HG02623 (cell line): ENCODE measurements around the gene GLRB.
"Not testable (repeated sequence)": the region's sequence is repeated elsewhere in the genome, so short reads cannot be mapped to it uniquely, and the experiment has no call there.

Experiments
- ATAC-seq: cut with Tn5 transposase; IDR thresholded peaks from one replicate; pipeline ENCODE4 v1.9.1; 2021; ENCODE audit warnings: moderate library complexity; ENCODE audit not compliant: unreplicated experiment

GLRB gene

GRCh38 chr4:157127571-157127970 is 51.6 kb downstream of the GLRB start:
- no peak for ATAC-seq

GRCh38 chr4:157128395-157128794 is 52.4 kb downstream of the GLRB start:
- ATAC-seq = no peak

- no peak for ATAC-seq
These were observed 66.0 kb downstream of the GLRB start for GRCh38 chr4:157141976-157142375.

DNA sequence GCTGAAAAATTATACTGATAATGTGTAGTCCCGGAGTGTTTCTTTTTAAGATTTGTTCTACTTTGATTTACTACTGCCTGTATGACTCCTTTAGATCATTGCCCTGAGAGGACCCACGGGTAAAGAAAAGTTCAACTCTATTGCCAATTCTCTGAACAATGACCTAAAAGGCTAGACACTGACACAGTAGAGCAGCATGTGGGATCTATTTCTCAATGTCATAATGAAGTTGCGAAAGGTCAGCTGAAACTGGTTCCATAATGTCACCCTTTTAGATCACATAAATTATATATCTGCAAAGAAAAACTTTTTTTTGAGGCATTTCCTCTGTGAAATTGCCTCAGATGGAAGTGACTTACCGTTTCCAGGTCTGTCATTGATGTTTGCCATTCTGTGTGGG is 67.4 kb downstream of the GLRB start:
- ATAC-seq = no peak

DNA sequence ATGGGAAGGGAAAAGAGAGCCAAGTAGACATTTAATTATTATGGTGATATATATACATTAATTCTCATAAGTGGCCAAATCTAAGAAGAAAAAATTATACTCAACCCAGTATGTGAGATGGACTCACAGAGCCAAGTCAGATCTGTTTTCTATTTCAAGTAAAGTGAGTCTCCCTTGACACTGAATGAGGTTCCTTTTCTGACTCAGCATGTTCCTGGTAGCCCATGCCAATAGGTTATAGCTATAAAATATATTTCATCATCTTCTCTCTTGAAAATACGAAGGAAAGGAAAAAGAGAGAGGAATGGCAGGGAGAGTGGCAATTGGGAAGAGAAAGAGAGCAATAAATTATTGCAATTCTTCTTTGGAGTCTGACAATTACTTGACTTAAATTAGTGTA is 75.8 kb downstream of the GLRB start:
- ATAC-seq = no peak

DNA sequence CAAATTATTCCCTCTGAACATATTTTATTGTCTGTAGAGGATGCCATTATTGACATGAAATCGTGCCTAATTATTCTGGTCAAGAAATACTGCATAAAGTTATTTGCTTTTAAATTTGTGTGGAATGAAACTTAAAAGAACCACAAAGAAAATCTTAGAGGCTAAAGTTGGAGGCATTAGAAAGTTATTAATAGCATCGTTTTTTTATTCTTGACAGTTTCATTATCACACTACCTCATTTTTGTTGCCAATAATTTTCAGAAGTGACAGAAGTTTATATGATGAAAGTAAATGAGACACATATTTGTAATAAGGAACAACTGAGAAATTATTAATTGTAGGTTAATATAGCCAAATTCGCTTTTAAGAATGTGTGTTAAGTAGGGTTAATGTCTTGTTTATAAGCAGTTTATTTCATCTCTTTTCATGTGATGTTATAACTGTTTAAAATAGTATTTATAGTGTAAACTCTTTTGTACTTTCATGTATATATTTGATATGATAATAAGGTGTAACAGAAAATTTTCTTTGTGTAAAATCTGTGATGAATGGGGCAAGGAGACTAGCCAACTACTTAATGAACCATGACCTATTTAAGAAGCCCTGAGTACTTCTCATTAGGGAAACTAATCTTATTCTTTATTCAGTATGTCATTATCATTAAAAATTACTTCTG is 90.1 kb downstream of the GLRB start:
- no peak for ATAC-seq

DNA sequence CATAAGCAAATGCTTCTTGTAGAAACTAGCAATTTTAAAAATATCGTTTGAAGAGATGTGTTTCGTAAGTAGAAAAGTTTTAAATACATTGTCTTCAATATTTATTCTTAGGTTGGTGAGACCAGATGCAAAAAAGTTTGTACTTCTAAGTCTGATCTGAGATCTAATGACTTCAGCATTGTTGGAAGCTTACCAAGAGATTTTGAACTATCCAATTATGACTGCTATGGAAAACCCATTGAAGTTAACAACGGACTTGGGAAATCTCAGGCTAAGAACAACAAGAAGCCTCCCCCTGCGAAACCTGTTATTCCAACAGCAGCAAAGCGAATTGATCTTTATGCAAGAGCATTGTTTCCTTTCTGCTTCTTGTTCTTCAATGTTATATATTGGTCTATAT is 94.4 kb downstream of the GLRB start:
- ATAC-seq = no peak

GRCh38 chr4:157172011-157172410 is 96.1 kb downstream of the GLRB start:
- ATAC-seq = no peak

GRCh38 chr4:157180268-157180667 is 104.3 kb downstream of the GLRB start:
- ATAC-seq = not testable (repeated sequence)

DNA sequence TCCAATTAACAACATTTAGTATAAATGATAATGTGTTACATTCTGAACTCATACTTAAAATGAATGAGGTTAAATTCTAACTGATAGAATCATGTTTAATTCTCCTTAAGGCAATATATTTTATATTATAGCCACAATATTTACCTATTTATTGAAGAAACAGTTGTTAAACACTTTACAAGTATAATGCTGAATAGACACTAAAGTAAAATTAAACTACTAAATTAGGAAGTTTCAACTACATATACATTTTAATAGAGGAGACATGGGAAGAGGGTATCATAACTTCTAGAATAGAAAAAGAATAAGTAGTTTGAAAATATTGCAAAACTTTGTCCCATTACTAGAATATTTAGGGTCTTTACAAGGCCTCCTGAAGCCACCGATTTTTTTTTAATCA is 108.3 kb downstream of the GLRB start:
- ATAC-seq = no peak

- ATAC-seq = no peak
These were observed 109.4 kb downstream of the GLRB start for GRCh38 chr4:157185363-157185762.

DNA sequence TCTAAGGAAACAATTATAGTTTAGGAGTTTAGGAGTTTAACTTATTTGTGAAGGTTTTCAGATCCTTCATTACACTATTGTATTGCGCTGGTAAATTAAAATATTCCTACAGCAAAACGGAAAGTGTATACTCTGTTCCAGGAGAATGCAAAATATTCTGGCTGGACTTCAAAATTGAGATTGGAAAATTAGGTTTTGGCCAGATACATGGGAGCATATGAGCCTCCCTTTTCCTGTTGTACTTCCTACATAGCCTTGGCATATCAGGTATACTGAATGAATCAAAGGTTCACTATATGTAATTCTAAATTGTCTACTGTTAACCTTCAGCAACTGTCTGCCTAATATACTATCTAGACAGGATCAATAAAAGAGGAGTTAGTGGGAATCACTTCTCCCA is 119.4 kb downstream of the GLRB start:
- no peak for ATAC-seq

DNA sequence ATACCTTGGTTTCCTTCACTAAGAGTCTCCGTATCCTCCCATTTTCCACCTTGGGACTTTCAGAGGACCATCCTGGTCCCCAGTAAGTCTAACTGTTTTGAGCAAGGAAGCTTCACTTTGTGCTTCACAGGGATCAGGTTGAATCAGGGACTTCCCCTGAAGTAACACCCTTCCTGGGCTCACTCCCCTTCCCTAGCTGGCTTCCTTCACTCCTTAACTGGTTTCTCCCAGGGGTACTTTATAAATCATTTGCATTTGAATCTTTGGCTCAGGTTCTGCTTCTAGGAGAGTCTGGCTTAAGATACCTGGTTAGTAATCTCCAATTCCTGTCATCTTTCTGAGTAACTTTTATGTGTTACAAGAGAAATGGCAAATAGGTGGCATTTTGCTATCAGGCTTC is 120.1 kb downstream of the GLRB start:
- no peak for ATAC-seq

DNA sequence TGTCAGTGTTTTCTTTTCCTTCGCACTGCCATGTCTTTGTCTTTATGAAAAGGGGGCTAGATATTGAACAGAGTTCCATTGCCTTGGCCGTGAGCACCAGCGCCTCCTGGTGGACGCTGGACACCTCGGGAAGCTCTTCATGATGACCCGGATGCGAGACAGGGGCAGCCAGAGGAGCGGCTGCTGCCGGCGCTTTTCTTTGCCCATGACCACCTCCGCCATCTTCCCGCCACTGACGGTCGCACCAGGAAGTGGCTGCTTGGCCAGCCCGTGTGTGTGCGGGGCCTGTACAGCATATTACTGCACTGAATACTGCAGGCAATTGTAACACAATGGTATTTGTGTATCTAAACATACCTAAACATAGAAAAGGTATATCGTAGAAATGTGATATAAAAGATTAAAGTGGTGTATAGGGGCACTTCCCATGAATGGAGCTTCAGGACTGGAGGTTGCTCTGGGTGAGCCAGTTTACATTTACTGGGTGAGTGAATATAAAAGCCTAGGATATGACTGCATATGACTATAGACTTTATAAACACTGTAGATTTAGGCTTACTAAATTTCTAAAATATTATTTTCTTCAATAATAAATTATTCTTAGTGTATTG is 128.8 kb downstream of the GLRB start:
- peak; percentile 69 for ATAC-seq

- ATAC-seq = no peak
These were observed 141.8 kb downstream of the GLRB start for GRCh38 chr4:157217708-157218107.

DNA sequence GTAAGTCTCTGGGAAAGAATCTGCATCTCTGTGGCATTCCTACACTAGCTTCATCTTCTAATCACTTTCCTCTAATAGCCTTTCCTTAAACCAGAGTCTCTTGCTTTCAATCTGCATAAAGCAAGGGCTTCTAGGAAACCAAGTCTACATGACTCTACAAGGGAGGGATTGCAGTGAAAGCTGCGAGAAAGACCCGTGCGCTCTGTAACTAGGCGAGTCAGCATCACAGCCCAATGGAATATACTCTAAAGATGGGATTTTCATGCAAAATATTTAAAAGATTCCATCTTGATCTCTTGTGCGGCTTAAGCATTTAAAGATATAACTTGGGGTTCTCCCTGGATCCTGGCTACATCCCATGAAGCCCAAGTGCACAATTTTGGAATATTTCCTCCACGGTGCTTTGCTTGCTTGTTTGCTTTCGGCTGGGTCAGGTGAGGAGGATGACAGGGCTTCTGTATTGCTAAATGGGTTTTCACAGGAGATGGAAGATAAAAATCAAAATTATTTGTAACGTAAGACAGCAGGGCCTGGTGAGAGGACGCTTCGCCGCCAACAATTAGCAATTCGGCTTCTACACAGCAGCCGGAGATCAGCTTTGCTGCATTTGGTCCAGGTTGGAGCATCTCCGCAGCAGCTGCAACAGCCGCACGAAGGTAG is 143.9 kb downstream of the GLRB start:
- ATAC-seq = no peak

DNA sequence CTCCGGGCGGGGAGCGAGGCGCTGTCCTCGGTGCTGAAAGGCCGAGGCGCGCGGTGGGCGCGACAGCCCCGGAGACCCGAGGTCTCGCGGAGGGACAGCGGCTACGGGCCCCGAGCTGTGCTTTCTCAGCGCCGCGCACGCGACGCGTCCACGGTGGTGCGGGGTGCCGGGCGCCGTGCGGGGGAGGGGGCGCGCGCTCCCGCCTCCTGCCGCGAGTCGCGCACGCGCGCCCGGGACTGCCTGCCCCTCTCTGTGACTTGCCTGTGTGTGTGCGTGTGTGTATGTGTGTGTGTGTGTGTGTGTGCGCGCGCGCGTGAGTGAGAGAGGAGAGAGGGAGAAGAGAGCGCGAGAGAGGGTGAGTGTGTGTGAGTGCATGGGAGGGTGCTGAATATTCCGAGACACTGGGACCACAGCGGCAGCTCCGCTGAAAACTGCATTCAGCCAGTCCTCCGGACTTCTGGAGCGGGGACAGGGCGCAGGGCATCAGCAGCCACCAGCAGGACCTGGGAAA is 144.5 kb downstream of the GLRB start, which contains the start of gene GRIA2:
TSS of gene GRIA2 (plus strand) at position 358 of the 511 bp plus-strand sequence. CDS start 315 bp downstream, outside the sequence.
- no peak for ATAC-seq

DNA sequence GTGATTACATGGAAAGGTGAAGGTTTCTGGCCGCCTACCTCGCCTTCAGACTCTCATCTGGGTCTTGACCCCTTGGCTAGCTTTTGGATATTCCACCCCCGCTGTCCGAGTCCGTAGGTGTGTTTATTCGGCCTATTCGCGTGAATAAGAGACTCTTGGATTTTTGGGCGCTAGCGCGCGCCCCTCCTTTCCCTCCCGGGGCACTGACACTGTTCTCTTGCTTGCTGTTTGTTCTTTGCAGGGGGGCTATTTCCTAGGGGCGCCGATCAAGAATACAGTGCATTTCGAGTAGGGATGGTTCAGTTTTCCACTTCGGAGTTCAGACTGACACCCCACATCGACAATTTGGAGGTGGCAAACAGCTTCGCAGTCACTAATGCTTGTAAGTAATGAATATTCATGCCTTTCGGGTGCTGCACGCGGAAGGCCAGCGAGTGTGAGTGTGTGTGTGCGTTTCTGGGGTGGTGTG is 145.5 kb downstream of the GLRB start:
- no peak for ATAC-seq
